Right atrium auricular region (tissue), 2 donors: ENCODE measurements around the gene HOXB5. TPM values are rescaled to one million over a fixed set of nuclear protein-coding genes. Genes with fewer than 3 reads are reported as not detected.
A peak's percentile ranks its signal among the peaks of the same experiment; 100 is the strongest.

ENCODE experiments used
- DNase-seq: peaks from one replicate; pipeline ENCODE4 v3.0.0-alpha.2; 2019; ENCODE audit warnings: low spot score
- H3K27ac ChIP-seq, 2 donors: fragments of 200-600 bp; sonication (generic); 1 replicate in 1 of 2; 2 replicates in 1 of 2; pipeline ENCODE4 v1.5.1; 2016 to 2019
- H3K27me3 ChIP-seq, 2 donors: fragments of 200-600 bp; sonication (generic); one replicate each; pipeline versions ENCODE4 v1.5.1 to v1.6.0; 2017 to 2019
- H3K36me3 ChIP-seq: fragments of 200-600 bp; sonication (generic); one replicate; pipeline ENCODE4 v1.5.1; 2016
- H3K4me1 ChIP-seq, 2 donors: fragments of 200-600 bp; sonication (generic); one replicate each; pipeline versions ENCODE4 v1.5.1 to v1.6.0; 2017 to 2019
- H3K4me3 ChIP-seq, 2 donors: fragments of 200-600 bp; sonication (generic); 1 replicate in 1 of 2; 2 replicates in 1 of 2; pipeline ENCODE4 v1.5.1; 2017 to 2019; ENCODE audit warnings: mild to moderate bottlenecking in 1 of 2, moderate library complexity in 1 of 2
- H3K9me3 ChIP-seq, 2 donors: fragments of 200-600 bp; sonication (generic); one replicate each; pipeline ENCODE4 v1.5.1; 2019
- CTCF ChIP-seq, 2 donors: fragments of 200-600 bp; sonication (generic); IDR thresholded peaks; one replicate each; pipeline ENCODE4 v1.5.1; 2019; ENCODE audit warnings: antibody characterized with exemption in 2 of 2
- total RNA-seq, 2 donors: library from RNA; depleted of rRNA; stranded (reverse); fragments of >200 nt; gene quantifications; one replicate each; pipeline ENCODE4 v1.1.0, GENCODE V29; 2016

The HOXB5 gene
- total RNA-seq, 2 donors from 2014 or later, result not detected

- peaks cover 5 to 10% of the 10 kb centered on the region in 2 donors for H3K27me3 ChIP-seq
- H3K4me1 ChIP-seq, result peaks cover 0 to 30% of the 10 kb centered on the region in 2 donors
- H3K4me3 ChIP-seq, result no peak overlapping the region
- no peaks in the 10 kb centered on the region for H3K36me3 ChIP-seq
- H3K27ac ChIP-seq, result peak overlapping the region; percentile 83 to 90
- no peak for TF ChIP-seq CTCF (IDR thresholded peaks at IDR 0.05)
- no peak for DNase-seq
- no peaks in the 10 kb centered on the region for H3K9me3 ChIP-seq
Measured at GRCh38 chr17:48545539-48545938, 48.0 kb downstream of the HOXB5 start.

- H3K27ac ChIP-seq, result peak within 1 kb of the TSS; percentile 83 to 90
- no peaks in the 10 kb centered on the region for H3K36me3 ChIP-seq
- no peaks in the 10 kb centered on the region for H3K9me3 ChIP-seq
- H3K4me1 ChIP-seq, result peaks cover 0 to 30% of the 10 kb centered on the region in 2 donors
- peak within 1 kb of the TSS; percentile 48 to 57 for H3K4me3 ChIP-seq
- H3K27me3 ChIP-seq, result peaks cover 3 to 10% of the 10 kb centered on the region in 2 donors
- TF ChIP-seq CTCF (IDR thresholded peaks at IDR 0.05), result no peak
- DNase-seq, result no peak
Measured at GRCh38 chr17:48545022-48545375, 48.6 kb downstream of the HOXB5 start, which contains the start of gene HOXB2. Gene HOXB2, minus strand, starts transcription at chr17:48545109. Its CDS starts 198 bp downstream, at chr17:48544911.

- peak overlapping the region; percentile 48 to 57 for H3K4me3 ChIP-seq
- H3K4me1 ChIP-seq, result peaks cover 0 to 30% of the 10 kb centered on the region in 2 donors
- peaks cover 3 to 10% of the 10 kb centered on the region in 2 donors for H3K27me3 ChIP-seq
- H3K27ac ChIP-seq, result peak overlapping the region; percentile 83 to 90
- H3K9me3 ChIP-seq, result no peaks in the 10 kb centered on the region
- TF ChIP-seq CTCF (IDR thresholded peaks at IDR 0.05), result no peak
- H3K36me3 ChIP-seq, result no peaks in the 10 kb centered on the region
- DNase-seq, result peak; percentile 90
Measured at GRCh38 chr17:48544349-48545021, 49.1 kb downstream of the HOXB5 start.

DNA sequence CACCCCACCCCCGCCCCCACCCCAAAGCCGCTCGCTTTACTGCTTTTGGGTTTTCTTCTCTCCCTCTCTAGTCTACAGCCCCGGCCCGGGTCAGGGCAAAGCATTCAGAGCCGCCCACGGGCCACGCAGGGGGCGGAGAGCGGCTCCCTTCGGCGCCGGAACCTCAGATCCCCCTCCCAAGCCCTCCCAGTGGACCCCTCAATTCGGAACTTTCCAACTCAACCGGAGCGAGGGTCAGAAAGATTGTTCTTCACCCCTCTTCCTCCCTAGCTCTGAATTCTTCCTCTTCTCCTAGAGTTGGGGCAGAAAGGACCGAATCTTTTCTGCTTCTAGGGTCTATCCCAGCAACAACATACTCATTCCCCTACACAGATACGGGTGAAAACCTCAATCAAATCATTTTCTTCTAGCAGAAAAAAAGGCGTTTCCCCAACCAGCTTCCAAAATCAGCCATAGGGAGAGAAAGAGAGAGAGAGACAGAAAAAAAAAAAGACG, 49.7 kb downstream of the HOXB5 start:
- peaks cover 0 to 30% of the 10 kb centered on the region in 2 donors for H3K4me1 ChIP-seq
- no peak for DNase-seq
- H3K9me3 ChIP-seq, result no peaks in the 10 kb centered on the region
- H3K36me3 ChIP-seq, result no peaks in the 10 kb centered on the region
- peak overlapping the region; percentile 83 to 90 for H3K27ac ChIP-seq
- peak overlapping the region; percentile 48 to 57 for H3K4me3 ChIP-seq
- no peak for TF ChIP-seq CTCF (IDR thresholded peaks at IDR 0.05)
- peaks cover 3 to 10% of the 10 kb centered on the region in 2 donors for H3K27me3 ChIP-seq

DNA sequence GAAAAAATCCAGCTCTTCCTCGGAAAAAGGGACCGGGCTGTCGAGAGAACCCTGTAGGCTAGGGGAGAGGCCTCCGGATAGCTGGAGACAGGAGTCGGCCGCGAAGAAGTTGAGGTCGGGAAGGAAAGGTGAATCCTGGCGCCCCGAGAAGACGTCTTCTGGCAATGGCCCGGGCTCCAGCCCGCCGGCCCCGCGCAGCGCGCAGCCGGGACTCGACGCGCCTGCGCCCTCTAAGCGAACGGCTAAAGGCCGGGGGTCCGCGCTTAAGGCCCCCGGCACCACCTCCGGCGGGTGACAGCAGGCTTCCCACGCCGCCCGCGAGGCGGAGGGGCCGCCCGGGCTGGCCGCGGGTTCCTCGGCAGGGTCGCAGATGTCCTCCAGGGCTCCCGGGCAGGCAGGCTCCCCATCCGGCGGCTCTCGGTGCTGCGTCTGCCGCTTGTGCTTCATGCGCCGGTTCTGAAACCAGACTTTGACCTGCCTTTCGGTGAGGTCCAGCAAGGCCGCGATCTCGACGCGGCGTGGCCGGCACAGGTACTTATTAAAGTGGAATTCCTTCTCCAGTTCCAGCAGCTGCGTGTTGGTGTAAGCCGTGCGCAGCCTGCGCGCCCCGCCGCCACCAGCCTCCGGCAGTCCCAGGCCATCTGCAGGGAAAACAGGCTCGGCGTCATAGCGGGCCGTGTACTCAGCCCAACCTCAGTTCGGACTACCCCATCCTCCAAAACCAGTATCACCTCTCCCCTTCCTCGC, 50.3 kb downstream of the HOXB5 start:
- no peak for TF ChIP-seq CTCF (IDR thresholded peaks at IDR 0.05)
- Histone ChIP-seq H3K27ac (peak overlapping the region; percentile 83 to 90), H3K36me3 (no peaks in the 10 kb centered on the region), H3K9me3 (no peaks in the 10 kb centered on the region), H3K4me3 (peak overlapping the region; percentile 48 to 57), H3K4me1 (peaks cover 0 to 30% of the 10 kb centered on the region in 2 donors), H3K27me3 (peaks cover 3 to 10% of the 10 kb centered on the region in 2 donors)
- DNase-seq, result no peak
